Neural cell (in vitro differentiated cells): ENCODE results near the gene HYAL1. TPM values are rescaled to one million over a fixed set of nuclear protein-coding genes. Genes with fewer than 3 reads are reported as not detected.

Experiments used
- H2AFZ ChIP-seq: fragments of 200-600, 300-800 bp; sonication (generic), shearing (Covaris generic); 2 replicates; pipeline ENCODE4 v1.6.0; 2014; ENCODE audit warnings: low read depth, mild to moderate bottlenecking, antibody characterized with exemption, low read length, moderate library complexity
- H3F3A ChIP-seq: fragments of 200-600 bp; shearing (Covaris generic); 2 replicates; pipeline ENCODE4 v1.6.1; 2016; ENCODE audit warnings: mild to moderate bottlenecking, moderate library complexity, mixed read lengths, antibody characterized with exemption, low read length; ENCODE audit not compliant: insufficient read depth, poor library complexity, severe bottlenecking
- H3K27ac ChIP-seq: fragments of 200-600, 300-800 bp; sonication (generic), shearing (Covaris generic); 2 replicates; pipeline ENCODE4 v1.5.1; 2014; ENCODE audit warnings: mild to moderate bottlenecking, low read length, moderate library complexity
- H3K27me3 ChIP-seq: fragments of 300-800, 200-600 bp; sonication (generic), shearing (Covaris generic); 2 replicates; pipeline ENCODE4 v1.6.0; 2014; ENCODE audit warnings: mild to moderate bottlenecking, low read depth, low read length, moderate library complexity; ENCODE audit not compliant: insufficient read depth
- H3K36me3 ChIP-seq: fragments of 300-800, 200-600 bp; sonication (generic), shearing (Covaris generic); 2 replicates; pipeline ENCODE4 v1.5.1; 2014; ENCODE audit warnings: mild to moderate bottlenecking, antibody characterized with exemption, low read length, moderate library complexity; ENCODE audit not compliant: insufficient read depth
- H3K4me2 ChIP-seq: fragments of 300-800, 200-600 bp; sonication (generic), shearing (Covaris generic); 2 replicates; pipeline ENCODE4 v1.6.0; 2014; ENCODE audit warnings: mild to moderate bottlenecking, low read length
- H3K4me3 ChIP-seq: fragments of 300-800, 200-600 bp; sonication (generic), shearing (Covaris generic); 2 replicates; pipeline ENCODE4 v1.5.1; 2014; ENCODE audit warnings: mild to moderate bottlenecking, low read length, moderate library complexity
- H3K79me2 ChIP-seq: fragments of 200-600 bp; shearing (Covaris generic); replicated peaks from 2 replicates; pipeline ENCODE4 v1.6.0; 2014; ENCODE audit warnings: mild to moderate bottlenecking, low read length, moderate library complexity; ENCODE audit not compliant: insufficient read depth
- H3K9ac ChIP-seq: fragments of 300-800, 200-600 bp; sonication (generic), shearing (Covaris generic); 2 replicates; pipeline ENCODE4 v1.6.1; 2016; ENCODE audit warnings: mild to moderate bottlenecking, low read length, mixed read lengths
- H3K9me2 ChIP-seq: fragments of 200-600 bp; shearing (Covaris generic); 2 replicates; pipeline ENCODE4 v1.6.1; 2016; ENCODE audit warnings: mild to moderate bottlenecking, low read length, mixed read lengths; ENCODE audit not compliant: insufficient read depth
- H3K9me3 ChIP-seq: fragments of 200-600, 300-800 bp; sonication (generic), shearing (Covaris generic); 2 replicates; pipeline ENCODE4 v1.6.1; 2016; ENCODE audit warnings: mild to moderate bottlenecking, mixed run types, low read length, moderate library complexity, mixed read lengths
- H4K20me1 ChIP-seq: fragments of 200-600 bp; shearing (Covaris generic); 2 replicates; pipeline ENCODE4 v1.6.1; 2016; ENCODE audit warnings: mild to moderate bottlenecking, mixed run types; ENCODE audit not compliant: insufficient read depth
- EP300 ChIP-seq: fragments of 450-650 bp; conservative IDR thresholded peaks from 2 replicates; pipeline ENCODE4 v1.6.1; 2014; ENCODE audit warnings: antibody characterized with exemption, mild to moderate bottlenecking, moderate library complexity; ENCODE audit not compliant: poor library complexity, severe bottlenecking
- EZH2 ChIP-seq: fragments of 200-600, 300-800 bp; shearing (Covaris generic), sonication (generic); IDR thresholded peaks from 2 replicates; pipeline ENCODE4 v1.6.1; 2014; ENCODE audit warnings: antibody characterized with exemption, low read length, borderline replicate concordance, mild to moderate bottlenecking; ENCODE audit not compliant: insufficient read depth, poor library complexity, severe bottlenecking
- MXI1 ChIP-seq: fragments of 450-650 bp; conservative IDR thresholded peaks from 2 replicates; pipeline ENCODE4 v1.6.1; 2014; ENCODE audit warnings: antibody characterized with exemption, mild to moderate bottlenecking; ENCODE audit not compliant: poor library complexity, severe bottlenecking
- POLR2AphosphoS5 ChIP-seq: IDR thresholded peaks from 2 replicates; pipeline ENCODE4 v1.6.1; 2012
- RAD21 ChIP-seq: fragments of 450-650 bp; conservative IDR thresholded peaks from 2 replicates; pipeline ENCODE4 v1.6.1; 2014; ENCODE audit warnings: antibody characterized with exemption, mild to moderate bottlenecking, moderate library complexity
- SMC3 ChIP-seq: fragments of 450-650 bp; conservative IDR thresholded peaks from 2 replicates; pipeline ENCODE4 v1.6.1; 2014; ENCODE audit warnings: antibody characterized with exemption, mild to moderate bottlenecking, moderate library complexity; ENCODE audit not compliant: poor library complexity
- TAF1 ChIP-seq: IDR thresholded peaks from 2 replicates; pipeline ENCODE4 v1.6.1; 2012; ENCODE audit warnings: low read depth
- polyA plus RNA-seq: library from polyadenylated mRNA; depleted of rRNA; stranded (reverse); fragments of >200 nt; gene quantifications from 2 replicates; pipeline ENCODE4 v1.2.3, GENCODE V29; 2014
- TF ChIP-seq, protein P1 (sequence below): IDR thresholded peaks from 2 replicates; pipeline ENCODE4 v1.6.1; 2012; ENCODE audit warnings: borderline replicate concordance
- TF ChIP-seq, protein P2 (sequence below): fragments of 450-650 bp; IDR thresholded peaks from 2 replicates; pipeline ENCODE4 v1.5.1; 2014; ENCODE audit warnings: antibody characterized with exemption, mild to moderate bottlenecking, moderate library complexity; ENCODE audit not compliant: poor library complexity, severe bottlenecking

Gene HYAL1
- polyA plus RNA-seq, 1 donor from 2014 or later, result 2.2 TPM

DNA sequence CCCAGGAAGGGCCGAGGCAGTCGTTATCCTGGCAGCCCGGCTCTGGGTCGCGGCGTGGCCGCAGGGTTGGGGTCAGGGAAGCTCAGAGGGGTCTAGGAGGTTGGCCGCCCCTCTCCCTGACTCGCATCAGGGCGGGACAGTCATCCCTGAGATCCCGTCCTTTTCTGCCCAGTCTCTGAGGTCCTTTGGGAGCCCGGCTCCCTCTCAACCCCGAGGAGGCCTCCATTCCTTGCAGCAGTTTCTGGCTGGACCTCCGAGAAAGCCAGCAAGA lies 18.7 kb upstream of the HYAL1 start:
- peak overlapping the region; percentile 94 for H3K27ac ChIP-seq
- no peaks in the 10 kb centered on the region for H3K36me3 ChIP-seq
- peak overlapping the region; percentile 56 for H2AFZ ChIP-seq
- peaks cover 25% of the 10 kb centered on the region for H3K79me2 ChIP-seq
- no peaks in the 10 kb centered on the region for H3K9me3 ChIP-seq
- peak overlapping the region; percentile 96 for H3K9ac ChIP-seq
- no peaks in the 10 kb centered on the region for H3K27me3 ChIP-seq
- peak overlapping the region; percentile 93 for H3K4me3 ChIP-seq
- no peaks in the 10 kb centered on the region for H4K20me1 ChIP-seq
- H3K9me2 ChIP-seq, result no peaks in the 10 kb centered on the region
- TF ChIP-seq, protein P1, sequence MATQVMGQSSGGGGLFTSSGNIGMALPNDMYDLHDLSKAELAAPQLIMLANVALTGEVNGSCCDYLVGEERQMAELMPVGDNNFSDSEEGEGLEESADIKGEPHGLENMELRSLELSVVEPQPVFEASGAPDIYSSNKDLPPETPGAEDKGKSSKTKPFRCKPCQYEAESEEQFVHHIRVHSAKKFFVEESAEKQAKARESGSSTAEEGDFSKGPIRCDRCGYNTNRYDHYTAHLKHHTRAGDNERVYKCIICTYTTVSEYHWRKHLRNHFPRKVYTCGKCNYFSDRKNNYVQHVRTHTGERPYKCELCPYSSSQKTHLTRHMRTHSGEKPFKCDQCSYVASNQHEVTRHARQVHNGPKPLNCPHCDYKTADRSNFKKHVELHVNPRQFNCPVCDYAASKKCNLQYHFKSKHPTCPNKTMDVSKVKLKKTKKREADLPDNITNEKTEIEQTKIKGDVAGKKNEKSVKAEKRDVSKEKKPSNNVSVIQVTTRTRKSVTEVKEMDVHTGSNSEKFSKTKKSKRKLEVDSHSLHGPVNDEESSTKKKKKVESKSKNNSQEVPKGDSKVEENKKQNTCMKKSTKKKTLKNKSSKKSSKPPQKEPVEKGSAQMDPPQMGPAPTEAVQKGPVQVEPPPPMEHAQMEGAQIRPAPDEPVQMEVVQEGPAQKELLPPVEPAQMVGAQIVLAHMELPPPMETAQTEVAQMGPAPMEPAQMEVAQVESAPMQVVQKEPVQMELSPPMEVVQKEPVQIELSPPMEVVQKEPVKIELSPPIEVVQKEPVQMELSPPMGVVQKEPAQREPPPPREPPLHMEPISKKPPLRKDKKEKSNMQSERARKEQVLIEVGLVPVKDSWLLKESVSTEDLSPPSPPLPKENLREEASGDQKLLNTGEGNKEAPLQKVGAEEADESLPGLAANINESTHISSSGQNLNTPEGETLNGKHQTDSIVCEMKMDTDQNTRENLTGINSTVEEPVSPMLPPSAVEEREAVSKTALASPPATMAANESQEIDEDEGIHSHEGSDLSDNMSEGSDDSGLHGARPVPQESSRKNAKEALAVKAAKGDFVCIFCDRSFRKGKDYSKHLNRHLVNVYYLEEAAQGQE, result no peak
- TF ChIP-seq, protein P2, sequence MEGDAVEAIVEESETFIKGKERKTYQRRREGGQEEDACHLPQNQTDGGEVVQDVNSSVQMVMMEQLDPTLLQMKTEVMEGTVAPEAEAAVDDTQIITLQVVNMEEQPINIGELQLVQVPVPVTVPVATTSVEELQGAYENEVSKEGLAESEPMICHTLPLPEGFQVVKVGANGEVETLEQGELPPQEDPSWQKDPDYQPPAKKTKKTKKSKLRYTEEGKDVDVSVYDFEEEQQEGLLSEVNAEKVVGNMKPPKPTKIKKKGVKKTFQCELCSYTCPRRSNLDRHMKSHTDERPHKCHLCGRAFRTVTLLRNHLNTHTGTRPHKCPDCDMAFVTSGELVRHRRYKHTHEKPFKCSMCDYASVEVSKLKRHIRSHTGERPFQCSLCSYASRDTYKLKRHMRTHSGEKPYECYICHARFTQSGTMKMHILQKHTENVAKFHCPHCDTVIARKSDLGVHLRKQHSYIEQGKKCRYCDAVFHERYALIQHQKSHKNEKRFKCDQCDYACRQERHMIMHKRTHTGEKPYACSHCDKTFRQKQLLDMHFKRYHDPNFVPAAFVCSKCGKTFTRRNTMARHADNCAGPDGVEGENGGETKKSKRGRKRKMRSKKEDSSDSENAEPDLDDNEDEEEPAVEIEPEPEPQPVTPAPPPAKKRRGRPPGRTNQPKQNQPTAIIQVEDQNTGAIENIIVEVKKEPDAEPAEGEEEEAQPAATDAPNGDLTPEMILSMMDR, result no peak
- no peak for TF ChIP-seq MXI1
- no peak for TF ChIP-seq POLR2AphosphoS5
- no peak for TF ChIP-seq TAF1
- TF ChIP-seq EZH2, result no peak
- TF ChIP-seq RAD21, result no peak
- no peak for TF ChIP-seq SMC3
- TF ChIP-seq EP300, result no peak
- H3F3A ChIP-seq, result no peaks in the 10 kb centered on the region
- H3K4me2 ChIP-seq, result no peak overlapping the region

DNA sequence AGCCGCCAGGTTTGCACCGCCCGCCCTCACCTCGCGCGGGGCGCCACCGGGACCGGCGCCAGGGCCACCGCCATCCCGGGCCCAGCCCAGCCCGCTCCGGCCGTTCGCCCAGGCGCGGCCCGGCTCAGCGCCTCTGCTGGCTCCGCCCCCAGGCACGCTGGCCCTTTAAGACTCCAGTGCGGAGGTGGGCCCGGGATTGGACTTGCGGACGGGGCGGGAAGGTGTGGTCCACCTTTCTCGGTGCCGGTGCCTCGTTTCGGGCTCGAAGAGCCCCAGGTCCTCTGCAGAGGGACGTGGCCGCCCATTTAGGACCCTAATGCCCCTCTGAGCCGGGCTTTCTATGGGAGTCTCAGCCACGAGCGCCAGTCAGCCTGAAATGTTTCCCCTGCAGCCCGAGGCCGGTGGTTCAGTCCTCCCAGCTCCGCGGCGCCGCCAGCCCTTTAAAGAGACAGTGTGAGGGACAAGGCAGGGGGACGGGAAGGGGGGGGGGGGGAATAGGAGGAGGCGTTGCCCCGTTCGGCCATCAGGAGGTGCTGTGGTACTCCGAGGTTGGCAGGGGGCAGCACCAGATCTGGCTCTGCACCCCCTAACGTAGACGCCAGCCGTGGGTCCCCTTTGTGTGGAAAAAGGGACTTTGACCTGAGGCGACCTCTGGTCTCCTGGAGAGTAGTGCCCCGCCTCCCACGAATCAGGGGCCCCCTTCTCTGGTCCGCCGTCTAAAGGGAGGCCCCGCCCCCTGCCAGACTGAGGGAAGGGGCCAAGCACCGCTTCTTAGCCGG lies 18.2 kb upstream of the HYAL1 start:
- no peaks in the 10 kb centered on the region for H4K20me1 ChIP-seq
- TF ChIP-seq, protein P2, result peak; percentile 64
- TF ChIP-seq POLR2AphosphoS5 (peak; percentile 83), MXI1 (peak; percentile 81), SMC3 (no peak), EZH2 (no peak), RAD21 (no peak), EP300 (peak; percentile 24), TAF1 (no peak)
- TF ChIP-seq, protein P1, result no peak
- H3K27me3 ChIP-seq, result no peaks in the 10 kb centered on the region
- peak overlapping the region; percentile 94 for H3K27ac ChIP-seq
- H3K79me2 ChIP-seq, result peaks cover 23% of the 10 kb centered on the region
- H3F3A ChIP-seq, result no peaks in the 10 kb centered on the region
- H3K9ac ChIP-seq, result peak overlapping the region; percentile 96
- H3K4me3 ChIP-seq, result peak overlapping the region; percentile 93
- no peaks in the 10 kb centered on the region for H3K9me2 ChIP-seq
- H2AFZ ChIP-seq, result peak overlapping the region; percentile 85
- no peak overlapping the region for H3K4me2 ChIP-seq
- H3K36me3 ChIP-seq, result no peaks in the 10 kb centered on the region
- H3K9me3 ChIP-seq, result no peaks in the 10 kb centered on the region
